HG03097 (cell line): ENCODE measurements around the gene IL36G.

ENCODE experiments used
- ATAC-seq: cut with Tn5 transposase; IDR thresholded peaks from one replicate; pipeline ENCODE4 v1.9.1; 2021; ENCODE audit not compliant: unreplicated experiment, low FRiP score

IL36G gene

GRCh38 chr2:112967023-112967422 lies 10.8 kb upstream of the IL36G start:
- no peak for ATAC-seq

- ATAC-seq, result no peak
These were observed 5.3 kb upstream of the IL36G start for GRCh38 chr2:112972423-112973086.

- no peak for ATAC-seq
These were observed 4.7 kb upstream of the IL36G start for GRCh38 chr2:112973156-112973555.

- no peak for ATAC-seq
These were observed 1.9 kb downstream of the IL36G start for GRCh38 chr2:112979731-112980130.

- no peak for ATAC-seq
These were observed 2.7 kb downstream of the IL36G start for GRCh38 chr2:112980537-112980936.

GRCh38 chr2:112985090-112985489 lies 7.3 kb downstream of the IL36G start:
- ATAC-seq, result no peak

GRCh38 chr2:112989611-112990010 lies 11.8 kb downstream of the IL36G start:
- ATAC-seq, result no peak

GRCh38 chr2:112993831-112994230 lies 16.0 kb downstream of the IL36G start:
- ATAC-seq, result no peak

- ATAC-seq, result no peak
These were observed 16.8 kb downstream of the IL36G start for GRCh38 chr2:112994648-112995047.

- no peak for ATAC-seq
These were observed 17.6 kb downstream of the IL36G start for GRCh38 chr2:112995346-112995920.

GRCh38 chr2:112996635-112997034 lies 18.8 kb downstream of the IL36G start:
- ATAC-seq, result no peak

- ATAC-seq, result no peak
These were observed 19.3 kb downstream of the IL36G start for GRCh38 chr2:112997151-112997550.

- ATAC-seq, result no peak
These were observed 22.6 kb downstream of the IL36G start for GRCh38 chr2:113000436-113000835.

GRCh38 chr2:113002677-113003076 lies 24.9 kb downstream of the IL36G start:
- ATAC-seq, result no peak

GRCh38 chr2:113005030-113005509 lies 27.3 kb downstream of the IL36G start, which contains the start of gene IL36A:
IL36A (plus strand) TSS chr2:113005459; CDS start chr2:113005872, 413 bp downstream.
- ATAC-seq, result no peak

- no peak for ATAC-seq
These were observed 29.4 kb downstream of the IL36G start for GRCh38 chr2:113007250-113007649.

GRCh38 chr2:113009622-113010021 lies 31.8 kb downstream of the IL36G start:
- ATAC-seq, result no peak

GRCh38 chr2:113010088-113010487 lies 32.3 kb downstream of the IL36G start:
- no peak for ATAC-seq

- ATAC-seq, result no peak
These were observed 33.3 kb downstream of the IL36G start for GRCh38 chr2:113011108-113011507.

- ATAC-seq, result no peak
These were observed 34.9 kb downstream of the IL36G start for GRCh38 chr2:113012436-113013335.

- ATAC-seq, result no peak
These were observed 35.5 kb downstream of the IL36G start for GRCh38 chr2:113013336-113013661.
